GM12801 (cell line): ENCODE data around the gene DNAAF5.

Experiments
- TF ChIP-seq, protein P1 (sequence below): IDR thresholded peaks from one replicate; pipeline ENCODE4 v1.5.1; 2011; ENCODE audit warnings: control low read depth; ENCODE audit not compliant: insufficient read length; ENCODE audit errors: extremely low read depth

Gene DNAAF5

DNA sequence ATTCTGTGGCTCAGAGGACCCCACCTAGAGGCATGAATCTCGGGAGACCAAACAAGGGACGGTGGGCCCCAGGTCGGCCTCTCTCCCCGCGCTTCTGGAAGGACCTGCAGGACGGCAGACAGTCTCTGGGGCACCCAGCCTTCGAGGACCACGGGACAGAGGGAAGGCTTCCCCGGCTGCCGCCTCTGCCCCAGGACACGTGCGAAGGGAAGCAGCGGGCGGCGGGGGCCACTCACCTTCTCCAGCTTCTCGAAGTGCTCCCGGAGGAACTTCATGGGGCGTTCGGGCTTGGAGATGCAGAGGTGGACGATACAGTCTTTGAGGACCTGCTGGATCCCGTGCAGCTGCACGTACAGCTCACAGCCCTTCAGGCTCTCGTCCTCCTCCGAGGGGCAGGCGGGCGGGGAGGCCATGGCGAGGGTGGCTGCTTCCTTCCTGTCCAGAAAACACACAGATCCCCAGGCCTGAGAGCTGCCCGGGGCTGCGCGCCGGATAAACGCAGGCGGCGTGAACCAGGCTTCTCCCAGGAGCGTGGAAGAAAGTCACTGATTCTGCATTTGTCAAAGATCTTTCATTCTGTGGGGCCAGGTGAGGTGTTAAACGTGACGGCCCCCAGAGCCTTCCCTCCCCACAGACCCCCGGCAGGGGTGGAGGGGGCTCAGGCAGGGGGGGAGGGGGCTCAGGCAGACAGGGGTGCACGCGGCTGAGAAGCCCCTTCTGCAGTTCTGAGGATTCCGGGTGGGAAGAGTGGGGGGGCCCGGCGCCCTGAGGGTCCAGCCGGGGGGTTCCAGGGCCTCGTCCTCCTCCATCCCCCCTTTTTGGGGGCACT is 15.2 kb upstream of the DNAAF5 start:
- TF ChIP-seq, protein P1, sequence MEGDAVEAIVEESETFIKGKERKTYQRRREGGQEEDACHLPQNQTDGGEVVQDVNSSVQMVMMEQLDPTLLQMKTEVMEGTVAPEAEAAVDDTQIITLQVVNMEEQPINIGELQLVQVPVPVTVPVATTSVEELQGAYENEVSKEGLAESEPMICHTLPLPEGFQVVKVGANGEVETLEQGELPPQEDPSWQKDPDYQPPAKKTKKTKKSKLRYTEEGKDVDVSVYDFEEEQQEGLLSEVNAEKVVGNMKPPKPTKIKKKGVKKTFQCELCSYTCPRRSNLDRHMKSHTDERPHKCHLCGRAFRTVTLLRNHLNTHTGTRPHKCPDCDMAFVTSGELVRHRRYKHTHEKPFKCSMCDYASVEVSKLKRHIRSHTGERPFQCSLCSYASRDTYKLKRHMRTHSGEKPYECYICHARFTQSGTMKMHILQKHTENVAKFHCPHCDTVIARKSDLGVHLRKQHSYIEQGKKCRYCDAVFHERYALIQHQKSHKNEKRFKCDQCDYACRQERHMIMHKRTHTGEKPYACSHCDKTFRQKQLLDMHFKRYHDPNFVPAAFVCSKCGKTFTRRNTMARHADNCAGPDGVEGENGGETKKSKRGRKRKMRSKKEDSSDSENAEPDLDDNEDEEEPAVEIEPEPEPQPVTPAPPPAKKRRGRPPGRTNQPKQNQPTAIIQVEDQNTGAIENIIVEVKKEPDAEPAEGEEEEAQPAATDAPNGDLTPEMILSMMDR: no peak

DNA sequence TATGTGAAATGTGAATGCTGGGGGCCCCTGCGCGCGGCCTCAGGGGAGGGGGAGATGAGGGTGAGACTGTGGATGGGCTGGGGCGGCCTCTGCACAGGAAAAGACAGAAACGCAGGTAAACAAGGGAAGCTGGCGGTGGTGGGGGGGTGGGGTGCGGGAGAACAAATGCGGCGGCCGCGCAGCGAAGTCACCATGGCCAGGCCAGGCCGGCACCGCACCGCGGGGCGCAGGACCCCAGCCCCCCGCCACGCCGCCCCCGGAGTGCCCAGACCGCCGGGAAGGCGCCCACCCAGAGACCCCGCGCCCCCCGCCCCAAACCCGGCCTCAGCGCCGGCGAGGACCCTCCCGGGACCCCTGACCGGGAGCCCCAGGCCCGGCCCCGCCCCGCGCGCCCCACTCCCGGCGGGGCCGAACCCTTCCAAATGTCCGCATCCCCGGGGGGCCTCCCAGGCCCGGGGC is 14.5 kb upstream of the DNAAF5 start:
- TF ChIP-seq, protein P1: no peak

DNA sequence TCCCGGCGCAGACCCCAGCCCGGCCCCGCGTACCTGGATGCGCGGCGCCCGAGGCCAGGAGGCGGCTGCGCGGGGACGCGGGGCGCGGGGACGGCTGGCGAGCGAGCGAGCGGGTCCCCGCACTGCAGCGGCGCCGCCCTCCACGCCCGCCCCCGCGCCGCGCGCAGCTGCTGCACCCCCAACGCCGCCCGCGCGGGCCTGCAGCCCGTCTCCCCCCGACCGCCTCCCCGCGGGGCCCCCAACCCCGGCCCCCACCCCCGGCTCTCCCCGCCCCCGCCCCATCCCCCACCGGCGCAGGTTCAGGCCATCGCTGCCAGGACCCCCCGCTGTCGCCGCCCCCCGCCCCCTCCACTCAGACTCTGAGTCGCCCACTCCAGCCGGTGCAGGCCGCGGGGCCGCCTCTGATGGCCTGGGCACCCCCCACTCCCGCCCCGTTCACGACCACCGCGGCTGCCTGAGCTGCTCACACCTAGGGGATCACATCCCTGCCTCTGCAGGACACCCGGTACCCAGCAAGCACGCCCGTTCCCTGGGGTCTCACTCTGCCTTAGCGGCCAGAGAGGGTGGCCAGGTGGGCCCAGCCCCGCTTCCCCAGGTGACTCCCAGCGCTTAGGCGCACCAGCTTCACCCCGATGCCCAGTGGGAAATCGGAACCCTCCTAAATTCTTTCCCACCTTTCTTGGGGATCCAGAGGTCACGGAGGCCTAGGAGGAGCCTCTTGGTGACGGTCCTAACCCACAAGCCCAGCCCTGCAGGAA is 13.9 kb upstream of the DNAAF5 start:
- TF ChIP-seq, protein P1: no peak

DNA sequence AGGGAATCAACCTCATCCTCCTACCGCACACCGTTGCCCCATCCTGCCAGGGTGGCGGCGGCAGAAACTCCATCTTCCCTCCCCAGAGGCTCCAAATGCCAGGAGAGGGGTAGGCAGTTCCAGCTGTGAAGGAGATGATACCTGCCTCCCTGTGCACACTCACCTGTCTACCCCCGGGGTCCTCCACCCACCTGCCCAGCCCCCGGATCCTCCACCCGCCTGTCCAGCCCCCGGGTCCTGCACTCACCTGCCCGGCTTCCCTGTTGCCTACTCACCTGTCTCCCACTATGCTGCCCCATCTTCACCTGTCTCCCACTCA is 13.4 kb upstream of the DNAAF5 start:
- TF ChIP-seq, protein P1: no peak

DNA sequence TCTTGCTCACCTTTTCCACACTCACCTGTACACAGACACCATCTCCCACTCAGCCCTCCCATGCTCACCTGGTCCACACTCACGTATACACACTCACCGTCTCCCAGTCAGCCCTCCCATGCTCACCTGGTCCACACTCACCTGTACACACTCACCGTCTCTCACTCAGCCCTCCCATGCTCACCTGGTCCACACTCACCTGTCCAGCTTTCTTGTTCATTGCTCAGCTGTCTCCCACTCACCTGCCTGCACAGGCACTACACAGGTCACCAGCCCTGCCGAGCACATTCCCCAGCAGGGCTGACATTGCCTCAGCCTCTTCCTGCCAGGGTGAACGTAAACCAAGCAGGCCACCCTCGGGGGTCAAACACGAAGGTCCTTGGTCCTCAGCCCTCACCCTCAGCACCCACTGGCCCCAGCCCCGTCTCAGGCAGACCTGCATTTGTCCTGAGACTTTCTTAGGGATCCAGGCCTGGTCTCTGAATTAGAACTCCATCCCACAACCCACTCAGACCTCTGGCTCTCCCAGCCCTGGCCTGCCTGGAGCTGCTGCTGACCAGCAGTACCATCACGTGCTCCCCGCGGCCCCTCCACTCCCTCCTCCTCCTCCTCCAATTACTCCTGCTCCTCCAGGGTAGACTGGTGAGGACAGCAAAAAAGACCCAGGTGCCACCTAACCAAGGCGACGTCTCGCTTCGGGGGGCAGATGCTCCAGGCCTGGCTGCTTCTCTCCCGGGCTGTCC is 12.8 kb upstream of the DNAAF5 start:
- TF ChIP-seq, protein P1: no peak

DNA sequence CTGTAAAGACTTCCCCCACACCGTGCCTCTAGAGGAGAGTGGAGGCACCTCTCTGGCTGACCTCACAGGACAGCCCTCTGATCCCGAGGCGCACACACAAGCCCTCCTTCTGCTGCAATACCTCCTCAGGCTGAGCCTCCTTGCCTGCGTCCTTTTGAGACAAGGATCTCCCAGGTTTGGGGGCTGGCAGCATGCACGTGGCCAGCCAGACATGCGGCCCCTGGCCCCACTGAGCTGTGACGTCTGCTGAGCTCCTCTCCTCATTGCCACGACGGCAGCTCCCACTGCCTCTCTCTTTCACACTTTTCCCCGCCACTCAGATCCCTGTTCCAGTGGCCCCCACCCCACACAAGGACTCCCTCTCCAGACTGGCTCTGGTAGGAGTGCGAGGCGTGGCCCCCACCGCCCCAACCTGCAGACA is 12.2 kb upstream of the DNAAF5 start:
- TF ChIP-seq, protein P1: no peak

DNA sequence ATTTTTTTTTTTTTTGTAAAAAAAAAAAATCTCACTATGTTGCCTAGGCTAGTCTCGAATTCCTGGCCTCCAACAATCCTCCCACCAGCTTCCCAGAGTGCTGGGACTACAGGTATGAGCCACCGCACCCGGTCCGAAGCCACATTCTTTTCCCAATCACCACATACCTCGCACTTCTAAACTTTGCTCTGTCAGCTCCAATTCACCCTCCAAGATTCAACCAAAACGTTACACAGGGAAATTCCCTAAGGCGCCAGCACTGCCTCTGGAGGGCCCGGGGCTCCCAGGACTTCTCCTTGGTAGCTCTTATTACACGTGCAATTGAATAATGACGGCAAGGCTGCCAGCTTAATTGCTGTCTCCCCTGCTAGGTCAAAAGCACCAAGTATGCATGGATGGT is 10.3 kb upstream of the DNAAF5 start:
- TF ChIP-seq, protein P1: no peak
